COLO668 (cell line): ENCODE results near the gene TDRD9.

Source experiments
- DNase-seq: peaks from one replicate; lab custom pipeline; 2025; ENCODE audit not compliant: unreplicated experiment; lab: John Stamatoyannopoulos, UW

Gene TDRD9

DNA sequence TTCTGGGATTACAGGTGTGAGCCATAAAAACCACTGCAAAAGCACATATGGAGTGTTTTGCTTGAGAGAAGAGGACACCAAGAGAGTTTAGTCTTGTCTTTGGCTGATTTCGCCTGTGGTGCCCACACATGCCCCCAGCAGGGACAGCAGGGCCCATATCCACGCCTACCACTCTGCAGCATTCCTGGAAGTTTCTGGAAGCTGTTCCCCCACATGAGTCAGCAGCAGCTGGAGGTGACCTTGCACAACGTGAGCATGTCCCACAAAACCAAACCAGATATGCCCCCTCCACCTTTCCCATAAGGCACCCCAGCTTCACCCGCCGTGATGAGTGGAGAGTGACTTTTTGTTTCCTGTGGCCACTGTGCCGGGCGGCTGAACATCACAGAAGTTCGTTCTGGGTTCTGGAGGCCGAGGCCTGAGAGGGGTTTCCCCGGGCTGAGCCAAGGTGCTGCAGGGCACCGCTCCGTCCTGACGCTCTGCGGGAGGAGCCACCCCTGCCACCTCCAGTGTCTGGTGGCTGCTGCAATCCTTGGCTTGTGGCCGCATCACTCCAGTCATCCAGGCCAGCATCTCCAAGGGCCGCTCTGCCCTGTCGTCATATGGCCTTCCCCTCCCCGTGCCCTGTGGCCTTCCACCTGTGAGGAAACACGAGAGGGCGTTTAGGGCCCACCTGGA, 162.0 kb downstream of the TDRD9 start:
- DNase-seq, result no peak

DNA sequence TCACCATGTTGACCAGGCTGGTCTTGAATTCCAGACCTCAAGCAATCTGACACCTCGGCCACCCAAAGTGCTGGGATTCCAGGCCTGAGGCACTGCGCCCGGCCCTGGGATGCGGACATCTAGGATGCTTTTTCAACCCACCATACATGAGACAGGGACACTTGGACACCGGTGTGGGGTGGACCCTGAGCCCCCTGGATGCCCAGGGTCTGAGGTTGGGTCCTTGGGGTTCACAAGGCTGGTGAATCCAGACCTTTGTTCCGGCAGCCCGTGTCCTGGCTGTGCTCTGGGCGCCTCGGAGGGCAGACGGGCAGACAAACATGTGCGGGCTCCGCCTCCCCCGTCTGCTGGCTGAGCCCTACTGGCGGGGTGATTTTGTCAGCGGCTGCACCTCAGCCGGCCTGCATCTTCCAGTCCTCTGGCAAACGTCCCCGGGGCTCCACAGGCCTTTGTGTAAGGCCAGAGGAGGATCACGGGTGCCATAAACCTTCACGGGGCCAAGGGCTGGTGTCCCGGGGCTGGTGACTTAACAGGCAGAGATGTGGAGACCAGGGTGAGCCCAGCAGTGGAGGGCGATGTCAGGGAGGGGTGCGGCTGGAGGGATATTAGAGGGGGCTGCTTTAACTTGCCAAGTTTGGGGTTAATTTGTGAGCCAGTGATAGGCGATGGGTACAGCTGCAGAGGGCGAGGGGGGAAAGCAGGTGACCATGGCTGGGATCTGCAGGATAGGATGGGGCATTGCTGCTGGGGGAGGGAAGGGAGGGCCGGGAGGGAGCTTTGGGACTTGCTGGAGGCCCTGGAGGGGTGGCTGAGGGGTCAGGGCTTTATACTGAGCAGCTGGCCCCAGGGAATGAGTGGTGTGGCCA, 163.0 kb downstream of the TDRD9 start:
- no peak for DNase-seq

DNA sequence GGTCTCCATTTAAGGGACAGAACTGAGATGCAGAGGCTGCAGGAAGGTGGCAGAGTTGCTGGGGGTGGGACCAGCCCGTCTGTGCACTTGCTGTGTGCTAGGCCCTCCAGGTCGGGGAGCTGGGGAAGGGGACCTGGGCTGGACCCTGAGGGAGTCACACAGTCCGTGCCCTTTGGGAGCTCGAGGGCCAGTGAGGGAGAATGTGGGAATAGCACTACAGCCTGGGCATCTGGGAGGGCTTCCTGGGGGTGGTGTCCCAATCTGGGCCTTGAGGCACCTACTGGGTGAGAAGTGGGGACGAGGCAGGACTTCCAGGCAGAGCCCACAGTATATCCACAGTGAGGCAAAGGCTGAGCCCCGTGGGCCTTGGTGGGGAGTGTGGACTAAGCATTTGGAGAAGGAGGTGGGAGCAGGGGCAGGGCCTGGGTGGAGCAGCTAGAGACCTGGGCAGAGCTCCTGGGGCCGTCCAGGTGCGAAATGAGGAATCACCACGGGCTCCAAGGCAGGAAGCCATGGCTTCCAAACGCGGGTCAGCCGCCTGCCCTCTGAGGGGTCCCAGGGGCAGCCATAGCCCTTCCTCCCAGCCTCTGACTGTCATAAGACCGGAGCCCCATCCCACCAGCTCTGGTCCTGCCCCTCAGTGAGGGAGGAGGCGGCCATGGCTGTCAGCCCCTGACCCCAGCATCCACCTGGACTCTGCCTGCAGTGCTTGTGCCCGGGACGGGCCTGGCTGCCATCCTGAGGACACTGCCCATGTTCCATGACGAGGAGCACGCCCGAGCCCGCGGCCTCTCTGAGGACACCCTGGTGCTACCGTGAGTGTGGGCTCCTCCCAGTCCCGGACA, 163.9 kb downstream of the TDRD9 start:
- DNase-seq, result no peak

DNA sequence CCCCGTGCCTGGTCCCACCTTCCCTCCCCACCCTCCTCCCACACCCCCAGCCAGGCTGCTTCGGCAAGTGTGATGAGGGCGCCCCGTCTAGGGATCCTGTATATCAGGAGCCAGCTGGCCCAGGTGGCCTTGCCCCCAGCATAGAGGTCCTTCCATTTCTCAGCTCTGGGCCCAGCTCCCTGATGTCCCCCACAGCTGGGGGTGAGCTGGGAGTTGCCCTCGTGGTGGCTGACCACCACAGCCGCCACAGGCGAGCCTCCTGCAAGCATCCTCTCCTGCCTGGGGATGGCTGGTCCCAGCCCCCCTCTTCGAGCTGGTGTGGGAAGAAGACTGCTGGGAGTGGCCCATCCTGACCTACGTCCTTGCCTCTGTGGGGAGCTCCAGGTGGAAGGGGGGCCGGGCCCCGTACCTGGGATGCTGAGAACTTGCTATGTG, 164.7 kb downstream of the TDRD9 start:
- no peak for DNase-seq

DNA sequence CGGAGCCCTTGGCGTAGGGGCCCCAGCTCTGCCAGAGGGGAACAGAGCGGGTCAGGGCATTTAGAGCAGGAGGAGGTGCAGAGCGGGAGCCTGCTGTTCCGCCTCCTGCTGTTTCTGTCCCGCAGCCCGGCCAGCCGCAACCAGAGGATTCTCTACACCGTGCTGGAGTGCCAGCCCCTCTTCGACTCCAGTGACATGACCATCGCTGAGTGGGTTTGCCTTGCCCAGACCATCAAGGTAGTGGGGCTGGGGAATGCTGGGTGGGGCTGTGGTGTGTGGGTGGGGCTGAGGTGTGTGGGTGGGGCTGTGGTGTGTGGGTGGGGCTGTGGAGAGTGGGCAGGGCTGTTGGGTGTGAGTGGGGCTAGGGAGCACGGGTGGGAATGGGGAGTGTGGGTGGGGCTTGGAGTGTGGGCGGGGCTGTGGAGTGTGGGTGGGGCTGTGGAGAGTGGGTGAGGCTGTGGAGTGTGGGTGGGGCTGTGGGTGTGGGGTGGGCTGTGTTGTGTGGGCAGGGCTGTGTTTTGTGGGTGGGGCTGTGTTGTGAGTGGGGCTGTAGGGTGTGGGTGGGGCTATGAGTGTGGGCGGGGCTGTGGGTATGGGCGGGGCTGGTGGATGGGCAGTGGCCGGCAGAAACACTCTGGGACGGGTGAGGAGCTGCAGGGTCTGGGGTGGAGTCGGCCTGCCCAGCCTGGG, 165.3 kb downstream of the TDRD9 start:
- no peak for DNase-seq

DNA sequence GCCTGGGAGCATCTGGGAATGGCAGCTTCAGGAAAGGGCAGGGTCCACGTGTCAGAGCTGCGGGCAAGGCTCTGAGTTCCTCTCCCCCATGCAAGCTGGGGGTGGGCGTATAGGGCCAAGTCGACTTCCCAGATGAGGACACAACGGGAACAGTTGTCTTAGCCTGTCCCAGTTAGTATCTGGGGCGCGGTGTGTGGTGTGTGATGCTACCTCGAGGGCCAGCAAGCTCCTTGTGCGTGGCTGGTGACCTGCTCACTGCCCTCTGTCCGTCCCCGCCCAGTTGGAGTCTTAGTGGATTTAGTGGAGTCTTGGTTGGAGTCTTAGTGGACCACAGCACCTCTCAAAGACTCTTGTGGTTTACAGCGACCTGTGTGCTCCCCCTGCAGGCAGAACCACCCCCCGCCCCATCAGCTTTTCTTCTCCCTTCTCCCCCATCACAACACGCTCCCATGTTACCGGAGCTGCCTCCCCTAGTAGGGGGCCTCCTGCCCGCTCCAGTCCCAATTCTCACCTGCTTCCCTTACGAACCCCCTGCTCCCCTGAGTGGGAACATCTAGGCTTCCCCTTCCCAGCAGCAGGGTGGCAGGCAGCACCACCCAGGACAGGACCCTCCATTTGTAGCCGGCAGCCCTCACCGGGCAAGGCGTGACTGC, 165.9 kb downstream of the TDRD9 start:
- DNase-seq, result no peak

DNA sequence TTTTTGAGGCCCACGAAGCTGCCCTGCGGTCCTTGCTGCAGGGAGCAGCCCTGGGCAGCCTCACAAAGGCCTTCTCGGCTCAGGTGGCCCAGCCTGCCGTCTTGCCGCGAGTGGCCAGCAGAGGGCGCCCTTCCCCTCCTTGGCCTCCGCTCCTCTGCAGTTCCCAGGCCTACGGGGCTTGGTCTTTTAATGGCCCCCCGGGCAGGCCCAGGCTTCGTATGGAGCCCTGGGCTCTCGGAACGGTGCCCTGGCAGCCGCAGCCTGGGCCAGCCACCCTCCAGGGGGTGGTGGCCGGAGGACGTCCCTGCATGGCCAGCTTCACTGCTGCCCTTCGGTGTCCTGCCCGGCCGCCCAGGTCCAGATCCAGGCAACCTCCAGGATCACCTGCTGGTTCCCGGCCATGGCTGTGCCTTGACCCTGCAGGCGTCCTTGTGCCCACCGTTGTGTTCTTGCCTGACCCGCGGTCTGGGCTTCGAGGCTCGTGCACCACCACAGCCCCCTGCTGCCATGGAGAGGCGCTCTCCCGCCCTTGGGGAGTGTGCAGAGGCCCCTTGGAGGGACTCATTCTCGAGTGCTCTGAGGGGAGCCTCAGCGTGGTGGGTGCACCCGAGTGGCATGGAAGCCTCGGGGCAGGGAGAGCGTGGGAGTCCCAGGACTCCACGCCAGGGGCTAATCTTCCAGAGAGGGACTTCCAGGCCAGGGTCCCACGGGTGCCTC, 166.6 kb downstream of the TDRD9 start:
- DNase-seq, result peak; percentile 59

DNA sequence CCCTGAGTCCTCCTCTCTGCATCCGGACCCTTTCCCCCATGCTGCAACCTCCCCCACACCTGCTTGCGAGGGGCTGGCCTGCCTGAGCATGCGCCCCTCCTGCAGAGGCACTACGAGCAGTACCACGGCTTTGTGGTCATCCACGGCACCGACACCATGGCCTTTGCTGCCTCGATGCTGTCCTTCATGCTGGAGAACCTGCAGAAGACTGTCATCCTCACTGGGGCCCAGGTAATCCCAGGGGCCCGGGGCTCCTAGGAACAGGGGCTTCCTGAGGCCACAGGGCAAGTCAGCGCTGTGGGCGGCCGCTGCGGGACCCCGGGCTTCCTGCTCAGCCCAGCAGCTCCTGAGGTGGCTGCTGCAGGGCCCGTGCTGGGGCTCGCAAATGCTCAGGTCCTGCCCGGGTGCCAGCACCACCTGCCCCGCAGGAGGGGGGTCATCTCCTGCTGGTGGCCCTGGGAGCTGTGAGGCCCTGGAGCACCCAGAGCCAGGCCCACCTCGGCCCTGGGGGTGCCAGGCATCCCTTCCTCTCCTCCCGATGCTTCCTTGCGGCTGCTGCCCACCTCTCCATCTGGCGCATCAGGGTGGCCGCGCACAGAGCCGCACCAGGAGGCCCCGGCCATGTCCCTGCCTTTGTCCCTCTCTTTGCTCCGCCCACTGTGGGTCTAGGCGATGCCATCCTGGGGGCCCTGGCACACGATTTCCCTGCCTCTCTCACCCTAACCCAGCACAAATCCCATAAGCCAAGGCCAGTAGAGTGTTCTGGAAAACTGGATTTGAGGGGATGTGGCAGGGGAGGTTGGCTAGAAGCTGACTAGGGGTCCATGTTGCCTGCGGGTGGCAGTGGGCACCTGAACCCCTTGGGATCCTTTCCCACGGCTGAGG, 167.4 kb downstream of the TDRD9 start:
- DNase-seq, result no peak

DNA sequence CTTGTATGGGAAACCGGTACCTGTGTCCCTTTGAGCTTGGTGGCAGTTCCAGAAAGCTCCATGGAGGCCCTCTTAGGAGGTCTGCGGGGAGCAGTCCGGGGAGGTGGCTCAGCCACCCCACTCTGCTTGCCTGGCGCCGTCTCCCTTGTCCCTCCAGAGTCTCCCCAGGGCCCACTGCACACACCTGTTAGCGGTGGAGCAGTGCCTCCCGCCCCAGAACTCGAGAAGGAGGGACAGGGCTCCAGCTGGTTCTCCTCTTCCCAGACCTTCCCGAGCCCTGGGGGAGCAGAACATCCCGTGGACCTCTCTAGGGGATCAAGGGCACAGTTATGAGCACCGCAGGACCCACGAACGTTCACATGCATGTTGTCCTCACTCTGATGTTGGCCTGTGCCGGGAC, 168.1 kb downstream of the TDRD9 start:
- DNase-seq, result no peak

DNA sequence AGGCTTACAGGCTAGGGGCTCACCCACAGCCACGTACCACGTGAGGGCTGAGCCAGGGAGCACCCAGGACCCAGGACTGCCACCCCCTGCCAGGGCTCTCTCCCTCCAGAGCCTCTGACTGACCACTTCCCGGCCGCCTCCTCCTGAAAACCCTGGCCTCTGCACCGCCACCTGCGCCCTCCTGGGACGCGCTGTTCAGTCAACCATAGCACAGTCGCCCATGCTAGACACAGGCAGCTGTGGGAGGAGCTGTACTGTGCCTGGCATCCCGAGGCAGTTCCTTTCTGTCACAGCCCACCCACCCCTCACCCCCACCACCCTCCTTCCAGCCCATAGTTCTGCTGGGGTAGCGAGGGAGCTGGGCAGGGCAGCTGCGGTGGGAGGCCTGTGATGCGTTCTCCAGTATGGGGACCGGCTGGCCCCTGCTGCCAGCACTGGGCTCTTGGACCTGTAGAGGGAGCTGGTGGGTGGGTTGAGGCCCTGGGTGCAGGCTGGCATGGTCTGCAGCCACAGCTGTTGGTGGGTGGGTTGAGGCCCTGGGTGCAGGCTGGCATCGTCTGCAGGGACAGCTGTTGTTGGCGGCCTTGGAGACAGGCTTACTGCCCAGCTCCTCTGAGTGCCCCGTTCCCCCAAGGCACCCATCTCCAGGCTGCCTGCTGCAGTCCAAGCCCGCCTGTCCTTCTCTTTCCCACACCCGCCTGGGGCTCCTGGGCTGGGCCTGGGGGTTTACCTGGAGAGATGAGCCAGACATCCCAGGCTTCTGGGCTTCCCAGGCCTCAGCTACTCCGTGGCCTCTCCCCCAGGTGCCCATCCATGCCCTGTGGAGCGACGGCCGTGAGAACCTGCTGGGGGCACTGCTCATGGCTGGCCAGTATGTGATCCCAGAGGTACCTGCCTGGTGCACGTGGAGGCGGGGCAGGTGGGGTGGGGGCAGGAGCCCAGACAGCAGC, 168.8 kb downstream of the TDRD9 start:
- DNase-seq, result peak; percentile 29

DNA sequence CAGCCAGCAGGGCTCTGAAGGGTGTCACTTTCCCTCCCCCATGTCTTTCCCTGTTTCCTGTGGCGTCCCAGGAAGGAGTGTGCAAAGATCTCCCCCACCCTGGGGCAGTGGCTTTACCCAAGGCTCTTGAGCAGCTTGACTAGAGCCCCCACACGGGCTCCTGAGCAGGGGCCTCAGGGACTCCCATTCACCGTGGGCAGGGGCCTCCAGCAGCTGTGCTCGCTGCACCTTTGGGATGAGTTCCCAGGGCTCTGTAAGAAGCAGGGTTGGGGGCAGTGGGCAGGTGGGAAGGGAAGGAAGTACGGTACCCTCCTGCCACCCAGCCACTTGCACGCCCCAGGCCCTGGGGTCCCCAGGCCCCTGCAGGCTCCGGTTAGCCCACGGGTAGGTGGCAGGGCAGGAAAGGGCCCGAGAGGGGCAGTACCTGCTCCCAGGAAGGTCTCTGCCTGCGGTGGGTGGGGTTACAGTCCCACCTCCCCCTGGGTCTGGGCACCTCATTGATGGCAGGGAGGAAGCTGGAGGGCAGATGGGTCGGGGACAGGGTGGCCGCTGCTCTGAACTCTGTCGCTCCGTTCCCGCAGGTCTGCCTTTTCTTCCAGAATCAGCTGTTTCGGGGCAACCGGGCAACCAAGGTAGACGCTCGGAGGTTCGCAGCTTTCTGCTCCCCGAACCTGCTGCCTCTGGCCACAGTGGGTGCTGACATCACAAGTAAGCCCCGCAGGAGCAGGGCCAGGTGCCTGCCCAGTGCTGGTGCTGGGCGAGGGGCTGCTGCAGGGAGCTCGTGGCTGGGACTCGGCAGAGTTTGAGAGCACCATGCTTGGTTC, 170.2 kb downstream of the TDRD9 start:
- no peak for DNase-seq

DNA sequence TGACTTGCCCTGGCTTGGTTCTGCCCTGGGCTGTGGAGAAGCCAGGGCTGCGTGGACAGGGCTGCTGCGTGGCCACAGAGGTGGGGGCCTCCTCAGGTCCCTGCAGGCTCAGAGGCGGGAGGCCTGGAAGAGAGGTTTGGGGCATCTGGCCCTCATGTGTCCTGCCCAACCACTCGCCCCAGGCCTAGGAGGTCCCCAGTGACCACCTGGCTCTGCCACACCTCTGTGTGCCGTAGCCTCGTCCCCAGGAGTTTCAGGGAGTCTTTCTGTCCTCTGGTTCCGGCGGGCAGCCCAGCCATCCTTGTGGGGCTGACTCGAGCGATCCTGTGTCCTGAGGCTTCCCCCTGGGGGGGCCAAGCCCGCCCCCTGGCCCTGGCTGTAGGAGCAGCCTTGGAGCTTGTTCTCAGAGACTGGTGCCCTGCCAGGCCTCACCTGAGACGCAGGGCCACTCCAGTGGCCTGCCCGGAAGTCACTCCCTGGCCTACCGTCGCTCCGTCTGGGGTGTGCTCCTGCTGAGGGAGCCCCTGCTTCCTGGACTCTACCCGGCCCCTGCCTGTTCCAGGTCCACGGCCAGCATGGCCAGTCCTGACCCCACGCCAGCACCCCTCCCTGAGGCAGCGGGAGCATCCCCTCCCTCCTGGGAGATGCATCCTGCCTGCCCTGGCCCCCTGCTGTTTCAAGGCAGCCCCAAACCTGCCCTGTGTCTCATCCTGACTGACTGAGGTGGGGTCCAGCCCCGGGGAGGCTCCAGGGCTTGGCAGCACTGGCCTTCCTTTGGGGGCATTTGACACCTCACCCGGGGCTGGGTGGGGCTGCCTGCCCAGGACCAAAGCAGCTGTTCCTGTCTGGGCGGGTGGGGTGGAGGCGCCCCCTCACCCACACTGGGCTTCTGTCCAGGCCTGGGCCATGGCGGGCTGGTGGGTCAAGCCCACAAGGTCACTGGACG, 171.1 kb downstream of the TDRD9 start:
- no peak for DNase-seq

DNA sequence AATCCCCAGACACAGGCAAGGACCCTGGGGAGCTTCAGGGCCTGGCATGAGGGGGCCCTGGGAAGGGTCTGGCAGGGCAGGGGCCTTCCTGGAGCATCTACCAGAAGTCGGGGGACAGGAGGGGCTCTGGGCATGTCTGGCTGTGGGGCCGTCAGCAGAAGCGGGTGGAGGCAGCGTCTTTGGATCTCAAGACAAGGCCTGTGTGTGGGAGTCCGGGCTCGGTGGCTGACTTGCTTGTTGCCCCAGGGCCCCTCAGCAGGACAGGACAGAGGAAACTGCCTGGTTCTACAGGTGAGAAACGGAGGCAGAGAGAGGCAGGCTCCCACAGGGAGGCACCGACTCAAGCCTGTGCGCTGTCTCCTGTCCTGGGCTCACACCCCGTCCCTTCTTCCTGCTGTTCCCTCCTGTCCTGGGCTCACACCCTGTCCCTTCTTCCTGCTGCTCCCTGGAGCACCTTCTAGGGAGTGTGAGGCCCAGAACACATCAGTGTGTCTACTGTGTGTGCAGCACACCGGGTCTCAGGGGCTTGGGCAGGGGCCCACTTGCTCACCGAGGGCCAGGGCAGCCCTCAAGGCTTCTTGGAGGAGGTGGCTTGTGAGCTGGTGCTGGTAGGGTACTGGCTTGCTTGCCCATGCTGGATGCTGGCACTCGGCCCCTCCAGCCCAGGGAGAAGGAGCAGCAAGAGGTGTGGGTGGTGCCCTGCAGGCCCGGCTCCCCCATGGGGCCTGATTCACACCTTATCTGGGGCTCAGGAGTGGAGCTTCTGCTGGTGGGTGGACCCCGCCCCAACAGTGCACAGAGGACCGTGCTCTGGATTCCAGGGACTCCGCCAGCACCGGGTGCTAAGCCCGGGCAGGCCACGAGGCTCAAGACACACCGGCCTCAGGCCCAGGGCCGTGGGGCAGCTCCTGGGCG, 172.2 kb downstream of the TDRD9 start:
- no peak for DNase-seq

DNA sequence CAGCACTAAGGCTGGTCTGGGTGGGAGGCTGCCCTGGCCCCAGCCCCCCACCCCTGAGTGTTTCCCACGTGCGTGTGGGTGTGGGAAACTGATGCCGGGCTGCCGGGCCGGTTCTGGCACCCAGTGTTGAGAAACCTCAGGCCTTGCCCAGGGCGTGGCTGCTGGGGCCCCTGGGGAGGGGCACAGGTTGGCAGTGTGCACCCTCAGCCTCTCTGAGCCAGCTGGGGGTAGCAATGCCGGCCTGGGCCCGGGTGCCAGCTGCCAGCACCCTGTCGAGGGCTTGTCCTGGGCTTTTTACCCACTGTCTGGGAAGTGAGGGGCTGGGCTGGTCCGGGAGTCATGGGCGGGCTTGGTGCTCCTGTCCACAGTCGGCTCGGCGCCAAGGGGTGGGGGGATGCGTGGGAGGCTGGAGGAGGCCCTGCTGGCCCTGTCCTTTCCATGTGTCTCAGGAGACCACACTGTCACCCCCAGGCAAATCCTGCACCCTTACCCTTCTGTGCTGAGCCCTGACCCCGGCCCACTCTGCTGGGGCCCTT, 172.9 kb downstream of the TDRD9 start:
- DNase-seq, result no peak
